HL-60 (cell line): ENCODE results near the gene RGR.

Experiments used
- GABPA ChIP-seq: IDR thresholded peaks from 2 replicates; pipeline ENCODE4 v1.6.1; 2012; ENCODE audit warnings: low read depth
- POLR2AphosphoS5 ChIP-seq: IDR thresholded peaks from 2 replicates; pipeline ENCODE4 v1.6.1; 2012; ENCODE audit warnings: low read depth
- REST ChIP-seq: IDR thresholded peaks from 2 replicates; pipeline ENCODE4 v1.6.1; 2012; ENCODE audit warnings: low read depth; ENCODE audit not compliant: insufficient replicate concordance
- SPI1 ChIP-seq: IDR thresholded peaks from 2 replicates; pipeline ENCODE4 v1.6.1; 2012; ENCODE audit warnings: low read depth, mild to moderate bottlenecking, borderline replicate concordance
- TF ChIP-seq, protein P1 (sequence below): IDR thresholded peaks from one replicate; pipeline ENCODE4 v1.5.1; 2011; ENCODE audit warnings: low read length, control low read depth, inconsistent platforms; ENCODE audit not compliant: insufficient read depth

DNA sequence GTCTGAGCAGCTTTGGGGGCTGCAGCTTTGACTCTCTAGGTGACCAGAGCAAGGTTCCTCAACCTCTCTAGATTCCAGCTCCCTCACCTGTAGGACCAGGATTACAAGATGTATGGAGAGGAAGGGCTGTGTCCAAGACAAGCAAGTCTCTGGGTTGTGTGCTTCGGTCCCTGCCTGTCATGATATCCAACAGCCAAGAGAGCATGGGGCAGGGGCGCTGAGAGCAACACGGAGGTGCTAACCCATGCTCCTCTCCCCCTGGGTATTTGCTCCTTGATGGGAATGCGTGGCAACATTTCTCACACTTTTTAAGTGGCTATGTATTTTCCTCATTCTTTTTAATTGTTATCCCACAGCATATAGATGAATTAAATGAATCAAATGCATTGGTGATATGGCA lies 40.2 kb upstream of the RGR start:
- TF ChIP-seq REST, result no peak
- TF ChIP-seq, protein P1, sequence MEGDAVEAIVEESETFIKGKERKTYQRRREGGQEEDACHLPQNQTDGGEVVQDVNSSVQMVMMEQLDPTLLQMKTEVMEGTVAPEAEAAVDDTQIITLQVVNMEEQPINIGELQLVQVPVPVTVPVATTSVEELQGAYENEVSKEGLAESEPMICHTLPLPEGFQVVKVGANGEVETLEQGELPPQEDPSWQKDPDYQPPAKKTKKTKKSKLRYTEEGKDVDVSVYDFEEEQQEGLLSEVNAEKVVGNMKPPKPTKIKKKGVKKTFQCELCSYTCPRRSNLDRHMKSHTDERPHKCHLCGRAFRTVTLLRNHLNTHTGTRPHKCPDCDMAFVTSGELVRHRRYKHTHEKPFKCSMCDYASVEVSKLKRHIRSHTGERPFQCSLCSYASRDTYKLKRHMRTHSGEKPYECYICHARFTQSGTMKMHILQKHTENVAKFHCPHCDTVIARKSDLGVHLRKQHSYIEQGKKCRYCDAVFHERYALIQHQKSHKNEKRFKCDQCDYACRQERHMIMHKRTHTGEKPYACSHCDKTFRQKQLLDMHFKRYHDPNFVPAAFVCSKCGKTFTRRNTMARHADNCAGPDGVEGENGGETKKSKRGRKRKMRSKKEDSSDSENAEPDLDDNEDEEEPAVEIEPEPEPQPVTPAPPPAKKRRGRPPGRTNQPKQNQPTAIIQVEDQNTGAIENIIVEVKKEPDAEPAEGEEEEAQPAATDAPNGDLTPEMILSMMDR, result no peak
- no peak for TF ChIP-seq POLR2AphosphoS5
- no peak for TF ChIP-seq GABPA
- no peak for TF ChIP-seq SPI1
